Activated T-cell treated with anti-CD3 and anti-CD28 coated beads for 4 hours (primary cell): Measurements from ENCODE around the gene LDAH.

ENCODE experiments used
- DNase-seq: peaks from one replicate; pipeline ENCODE4 v3.0.0-alpha.2; 2020

Gene LDAH

DNA sequence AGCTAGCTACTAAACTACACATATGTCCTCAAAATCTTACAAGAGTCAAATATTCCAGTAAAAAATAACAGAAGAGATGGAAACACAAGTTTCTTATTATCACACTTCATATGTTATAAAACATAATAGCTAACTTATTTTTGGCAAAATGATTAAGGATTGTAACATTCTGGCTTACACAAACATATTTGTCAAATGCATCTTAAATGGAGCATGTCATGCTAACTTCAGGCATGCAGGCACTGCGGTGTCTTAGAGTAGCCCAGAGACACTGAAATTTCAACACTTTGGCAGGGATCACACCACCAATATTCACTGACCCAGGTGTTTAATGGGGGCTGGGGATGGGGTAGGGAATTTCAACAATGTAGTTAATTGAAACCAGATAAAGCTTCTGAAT is 51.6 kb downstream of the LDAH start:
- no peak for DNase-seq

DNA sequence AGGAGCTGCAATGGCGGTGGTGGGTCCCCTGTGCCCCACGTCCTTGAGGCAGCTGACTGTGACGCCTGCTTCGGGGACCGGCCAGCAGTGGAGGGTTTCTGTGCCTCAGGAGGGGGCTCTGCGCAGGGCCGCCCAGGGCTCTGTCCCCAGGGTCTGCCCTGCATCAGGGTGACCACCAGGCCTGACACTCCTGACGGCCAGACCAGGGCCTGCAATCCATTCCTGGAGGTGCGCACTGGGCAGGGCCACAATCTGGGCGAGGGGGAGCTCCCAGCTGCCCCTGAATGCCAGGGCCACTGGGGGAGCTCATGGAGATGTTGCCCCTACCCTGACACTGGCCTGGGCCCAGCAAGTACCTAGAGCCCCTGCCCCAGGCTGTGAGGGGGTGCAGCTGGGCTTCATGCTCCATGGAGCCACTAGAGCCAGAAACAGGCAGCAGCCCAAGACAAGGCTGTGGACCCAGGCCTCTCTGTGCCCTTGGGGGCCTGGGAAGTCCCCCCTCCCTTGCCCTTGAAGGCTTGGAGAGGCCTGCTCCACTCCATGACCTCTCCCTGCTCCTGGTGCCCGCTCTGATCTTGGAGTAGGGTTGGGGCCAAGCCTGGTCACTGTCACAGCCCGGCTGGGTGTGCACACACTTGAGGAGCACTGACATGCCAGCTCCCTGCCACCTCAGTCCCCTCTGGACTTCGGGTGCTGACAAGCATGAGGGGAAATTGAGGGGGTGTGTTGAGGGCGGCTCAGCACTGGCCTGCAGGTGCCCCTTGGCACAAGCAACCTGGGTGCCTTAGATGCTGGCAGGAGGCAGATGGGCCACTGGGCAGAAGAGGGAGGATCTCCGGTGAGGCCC is 55.9 kb downstream of the LDAH start:
- DNase-seq: no peak

DNA sequence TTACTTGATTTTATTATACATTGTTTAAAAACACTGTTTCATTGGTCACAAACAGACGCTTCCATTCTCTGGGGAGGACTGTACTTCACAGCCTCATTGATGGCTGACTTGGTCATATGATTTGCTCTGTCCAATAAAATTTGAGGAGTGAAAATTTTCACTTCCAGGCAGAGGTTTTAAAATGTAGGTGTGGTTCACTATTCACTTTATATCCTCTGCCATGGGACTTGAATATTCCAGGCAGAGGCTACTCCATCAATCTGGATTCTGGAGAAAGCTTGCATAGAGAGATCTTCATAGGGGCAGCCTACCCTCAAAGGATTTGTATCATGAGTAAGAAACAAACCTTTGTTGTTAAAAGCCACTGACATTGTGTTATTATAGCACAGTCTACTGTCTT is 56.7 kb downstream of the LDAH start:
- no peak for DNase-seq

DNA sequence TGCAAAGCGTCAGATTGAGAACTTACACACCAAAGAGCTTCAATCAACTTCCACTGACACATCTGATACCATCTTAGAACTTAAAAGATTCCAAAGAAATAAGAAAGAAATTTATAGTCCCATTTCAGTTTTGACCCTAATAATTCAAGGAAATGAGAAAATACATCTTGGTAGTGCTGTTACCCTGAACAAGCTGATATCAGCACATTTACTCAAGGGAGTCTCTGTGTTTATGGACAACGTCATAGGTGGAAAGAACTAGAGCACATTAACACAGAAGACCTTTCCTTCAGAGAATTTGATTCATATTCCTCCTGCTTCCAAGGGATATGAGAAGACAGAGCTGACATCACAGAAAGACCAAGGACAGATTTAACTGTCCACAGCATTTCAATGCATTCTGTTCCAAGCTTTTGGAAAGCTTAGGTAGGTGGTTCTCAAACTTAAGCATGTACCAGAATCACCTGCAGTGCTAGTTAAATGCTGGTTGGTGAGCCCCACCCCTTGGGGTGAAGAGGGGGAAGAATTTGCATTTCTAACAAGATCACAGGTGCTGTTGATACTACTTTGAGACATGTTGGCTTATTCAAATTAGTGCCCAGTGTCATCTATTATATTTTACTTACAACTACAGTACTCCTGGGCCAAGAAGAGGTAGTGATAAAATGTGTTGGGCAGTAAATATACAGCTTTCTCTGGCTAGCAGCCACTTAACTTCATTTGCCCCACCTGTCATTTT is 59.8 kb downstream of the LDAH start:
- DNase-seq: no peak

DNA sequence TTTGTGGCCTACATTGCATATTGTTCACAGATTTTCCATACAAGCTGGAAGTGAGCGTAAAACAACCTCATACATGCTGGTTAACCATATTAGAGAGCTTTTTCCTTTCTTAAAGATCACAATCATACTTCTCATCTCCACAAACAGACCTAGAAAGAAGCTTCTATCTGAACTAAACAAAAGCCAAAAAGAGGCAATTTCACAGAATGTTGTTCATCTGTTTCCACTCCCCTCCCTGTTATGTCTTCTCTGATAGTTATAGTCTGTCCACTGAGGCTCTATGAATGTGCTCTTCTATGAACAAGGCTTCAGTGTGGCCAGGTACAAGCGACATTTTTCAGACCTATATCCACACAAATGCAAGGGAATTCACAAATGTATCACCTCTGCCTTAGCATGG is 63.4 kb downstream of the LDAH start:
- DNase-seq: no peak

DNA sequence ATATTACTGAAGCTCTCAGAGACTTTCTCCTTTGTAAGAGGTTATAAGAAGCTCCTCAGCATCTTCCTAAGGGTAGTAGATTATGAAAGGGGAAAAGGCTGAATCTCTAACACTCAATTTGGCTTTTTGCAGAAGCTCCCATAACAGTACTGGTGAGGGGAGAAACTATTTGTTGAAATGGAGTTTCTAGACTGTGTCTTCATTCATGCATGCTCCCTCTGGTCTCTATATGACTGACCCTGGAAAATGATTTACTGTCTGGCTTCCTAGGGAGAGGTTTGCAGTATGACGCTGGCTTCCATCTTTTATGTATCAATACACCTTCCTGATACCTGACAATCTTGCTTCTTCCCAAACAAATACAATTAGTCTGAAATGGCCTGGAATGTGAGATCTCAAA is 63.9 kb downstream of the LDAH start:
- no peak for DNase-seq

DNA sequence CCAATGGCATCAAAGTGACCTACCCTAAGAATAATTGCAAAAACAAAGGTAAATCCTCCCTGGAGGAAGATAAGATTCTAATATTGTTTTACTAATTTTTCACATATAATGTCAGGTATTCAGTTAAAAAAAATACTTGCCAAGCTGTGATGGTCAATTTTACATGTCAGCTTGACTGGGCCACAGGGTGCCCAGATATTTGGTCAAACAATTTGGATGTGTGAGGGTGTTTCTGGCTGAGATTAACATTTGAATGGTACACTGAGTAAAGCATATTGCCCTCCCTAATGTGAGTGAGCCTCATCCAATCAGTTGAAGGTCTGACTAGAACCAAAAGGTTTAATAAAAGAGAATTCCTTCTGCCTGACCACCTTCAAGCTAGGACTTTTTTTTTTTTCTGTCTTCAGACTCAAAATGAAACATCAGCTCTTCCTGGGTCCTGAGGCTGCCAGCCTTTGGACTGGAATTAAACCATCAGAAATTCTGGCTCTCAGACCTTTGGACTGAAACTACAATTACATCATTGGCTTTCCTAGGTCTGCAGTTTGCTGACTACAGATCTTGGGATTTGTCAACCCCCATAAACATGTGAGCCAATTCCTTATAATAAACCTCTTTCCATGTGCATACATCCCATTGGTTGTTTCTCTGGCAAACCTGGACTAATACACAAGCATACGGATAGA is 65.4 kb downstream of the LDAH start:
- no peak for DNase-seq

DNA sequence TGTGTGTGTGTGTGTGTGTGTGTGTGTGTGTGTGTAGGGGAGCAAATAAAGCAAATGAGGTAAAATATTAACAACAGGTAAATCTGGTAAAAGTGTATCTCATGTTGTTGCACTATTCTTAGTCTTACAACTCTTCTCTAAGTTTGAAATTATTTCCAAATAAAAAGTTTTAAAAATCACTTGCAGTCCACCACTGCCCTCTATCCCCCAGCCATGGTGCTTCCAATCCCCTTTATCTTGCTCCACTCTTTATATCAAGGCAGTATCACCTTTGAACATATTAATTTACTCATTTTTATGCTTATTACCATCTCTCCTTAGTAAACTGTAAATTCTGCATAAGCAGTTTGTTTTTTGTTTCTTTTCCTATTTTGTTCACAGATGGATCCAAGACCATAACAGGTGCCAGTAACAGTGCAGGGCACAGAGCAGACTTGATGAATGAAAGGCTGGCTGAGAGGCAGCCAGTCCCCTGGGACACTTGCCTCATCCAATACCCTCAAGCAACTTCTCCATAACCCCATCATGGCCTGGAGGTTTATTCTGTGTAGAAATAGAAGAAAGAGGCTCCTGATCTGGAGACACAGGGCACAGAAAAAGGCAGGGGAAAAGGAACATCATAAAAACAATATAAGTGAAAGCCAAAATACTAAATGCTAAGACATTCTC is 67.6 kb downstream of the LDAH start:
- no peak for DNase-seq

DNA sequence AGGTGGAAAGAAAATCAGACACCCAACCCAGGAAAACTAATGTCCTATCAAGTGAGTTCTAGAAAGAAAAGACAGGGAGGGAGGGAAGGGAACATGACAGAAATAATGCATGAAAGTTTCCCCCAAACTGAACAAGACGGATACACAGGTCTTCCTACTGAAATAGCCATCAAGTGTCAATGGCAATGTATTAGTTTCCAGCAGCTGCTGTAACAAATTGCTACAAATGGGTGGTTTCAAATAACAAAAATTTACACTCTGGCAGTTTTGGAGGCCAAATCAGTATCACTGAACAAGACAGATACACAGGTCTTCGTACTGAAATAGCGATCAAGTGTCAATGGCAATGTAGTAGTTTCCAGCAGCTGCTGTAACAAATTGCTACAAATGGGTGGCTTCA is 70.6 kb downstream of the LDAH start:
- DNase-seq: no peak

DNA sequence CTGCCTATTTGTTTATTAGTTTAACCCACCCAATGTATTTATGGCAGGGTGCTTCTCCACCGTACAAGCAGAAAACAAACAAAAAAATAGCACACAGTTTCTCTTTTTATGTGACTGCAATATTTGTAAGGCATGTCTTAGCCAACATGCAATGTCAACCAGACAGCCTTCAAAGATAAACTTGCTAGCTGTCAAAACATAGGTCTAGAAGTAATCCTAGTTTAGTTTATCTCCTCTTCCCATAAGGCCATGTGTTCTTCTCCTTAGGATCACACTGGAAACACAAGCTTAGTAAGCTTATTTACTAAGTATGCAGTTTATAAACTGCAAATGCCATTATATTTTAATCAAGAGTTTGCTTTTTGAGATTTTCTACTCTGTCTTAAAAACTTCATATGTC is 75.6 kb downstream of the LDAH start:
- no peak for DNase-seq

DNA sequence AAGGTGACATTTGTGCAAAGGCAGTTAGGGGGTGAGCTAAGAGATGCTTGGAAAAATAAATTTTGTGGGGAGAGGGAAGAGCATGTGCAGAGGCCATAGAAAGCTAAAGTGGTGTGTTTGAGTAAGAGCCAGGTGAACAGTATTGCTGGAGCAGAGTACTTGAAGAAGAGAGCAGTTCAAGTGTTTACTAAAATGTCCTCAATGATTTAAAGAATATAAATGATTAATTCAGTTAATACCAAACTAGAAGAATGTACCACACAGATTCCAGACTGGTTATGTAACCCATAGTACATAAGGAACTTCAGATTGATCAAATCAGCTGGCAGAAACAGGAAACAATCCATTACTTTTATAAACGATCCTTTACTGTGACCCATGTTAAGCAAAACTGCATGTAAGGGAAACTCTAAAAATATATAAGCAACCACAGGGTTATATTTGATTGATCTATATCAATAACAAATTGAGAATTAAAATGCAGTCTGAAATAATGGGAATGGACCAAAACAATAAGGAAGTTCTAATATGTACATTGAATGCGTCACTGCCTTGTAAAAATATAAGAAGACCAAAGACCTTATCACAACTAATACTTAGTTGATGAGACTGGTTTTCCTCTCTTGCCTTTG is 76.9 kb downstream of the LDAH start:
- DNase-seq: no peak

DNA sequence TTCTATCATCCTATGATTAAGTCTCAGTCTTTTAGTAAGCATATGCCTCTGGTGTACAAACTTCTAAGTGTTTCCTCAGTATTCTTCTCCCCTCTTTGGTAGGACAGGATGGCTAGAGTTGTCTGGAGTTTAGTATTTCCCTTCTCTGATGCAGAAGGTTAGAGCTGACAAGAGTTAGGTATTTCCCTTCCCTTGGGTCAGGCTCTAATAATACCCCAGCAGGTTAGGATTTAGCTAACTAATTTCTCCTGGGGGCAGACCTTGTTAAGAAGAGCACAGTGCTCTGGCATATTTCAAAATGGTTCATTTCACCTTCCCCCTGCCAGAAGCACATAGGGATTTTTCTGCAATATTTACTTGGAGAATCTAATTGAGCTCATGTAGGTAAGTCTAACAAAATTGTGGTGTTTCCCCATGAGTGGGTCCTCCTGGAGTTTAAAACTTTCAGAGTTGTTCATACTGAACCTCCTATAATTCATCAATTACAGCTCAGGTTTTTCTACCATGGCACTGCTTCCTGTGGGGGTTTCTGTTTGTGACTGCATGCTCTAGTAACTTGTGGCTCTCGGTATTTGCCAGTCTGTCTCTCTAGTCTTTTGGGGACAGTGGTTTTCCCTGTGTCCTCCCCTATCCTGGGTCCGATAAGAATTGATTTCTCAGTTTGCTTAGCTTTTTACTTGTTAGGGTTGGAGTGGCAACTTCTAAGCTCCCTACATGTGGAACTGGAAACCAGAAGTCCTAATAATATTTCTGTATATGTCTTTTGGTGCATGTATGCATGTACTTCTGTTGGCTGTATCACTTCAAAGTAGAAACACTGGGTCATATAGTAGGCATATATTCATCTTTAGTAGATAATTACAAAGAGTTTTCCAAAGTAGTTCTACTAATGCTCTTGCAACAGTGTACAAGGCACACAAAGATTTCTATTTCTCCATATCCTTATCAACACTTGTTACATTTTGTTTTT is 78.2 kb downstream of the LDAH start:
- DNase-seq: no peak

DNA sequence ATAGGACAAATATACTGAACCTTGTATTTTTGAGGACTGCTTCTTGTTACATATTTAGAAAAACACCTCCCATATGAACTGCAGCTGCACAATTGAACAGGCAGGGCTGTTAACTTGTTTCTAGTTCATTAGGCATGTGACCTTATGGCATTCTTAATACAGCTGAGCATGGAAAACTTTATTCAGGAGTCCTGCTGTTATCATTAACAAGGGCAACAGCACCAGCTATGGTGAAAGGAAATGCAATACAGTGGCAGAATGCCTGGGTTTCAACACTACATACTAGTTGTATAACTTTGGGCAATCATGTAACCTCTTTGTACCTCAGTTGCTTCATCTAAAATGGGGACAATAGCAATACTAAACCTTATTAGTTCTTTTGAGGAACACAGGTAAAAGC is 84.1 kb downstream of the LDAH start:
- DNase-seq: no peak

DNA sequence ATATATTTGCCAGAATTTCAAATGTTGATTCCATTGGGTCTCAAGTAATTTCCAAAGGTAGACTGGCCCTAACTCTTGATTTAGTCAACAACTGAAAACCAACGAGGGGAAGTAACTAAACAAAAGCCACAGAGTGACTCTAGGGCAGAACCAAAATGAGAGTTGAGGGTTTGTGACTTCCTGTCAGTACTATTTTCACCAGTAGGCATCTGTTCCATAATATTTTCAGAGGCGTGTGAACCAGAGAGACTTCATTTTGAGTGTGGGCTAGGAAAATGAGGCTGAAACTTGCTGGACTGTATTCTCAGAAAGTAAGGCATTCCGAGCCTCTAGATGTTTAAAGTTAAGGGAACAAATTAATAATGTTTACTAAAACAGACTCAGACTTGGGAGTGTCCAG is 85.4 kb downstream of the LDAH start:
- no peak for DNase-seq

DNA sequence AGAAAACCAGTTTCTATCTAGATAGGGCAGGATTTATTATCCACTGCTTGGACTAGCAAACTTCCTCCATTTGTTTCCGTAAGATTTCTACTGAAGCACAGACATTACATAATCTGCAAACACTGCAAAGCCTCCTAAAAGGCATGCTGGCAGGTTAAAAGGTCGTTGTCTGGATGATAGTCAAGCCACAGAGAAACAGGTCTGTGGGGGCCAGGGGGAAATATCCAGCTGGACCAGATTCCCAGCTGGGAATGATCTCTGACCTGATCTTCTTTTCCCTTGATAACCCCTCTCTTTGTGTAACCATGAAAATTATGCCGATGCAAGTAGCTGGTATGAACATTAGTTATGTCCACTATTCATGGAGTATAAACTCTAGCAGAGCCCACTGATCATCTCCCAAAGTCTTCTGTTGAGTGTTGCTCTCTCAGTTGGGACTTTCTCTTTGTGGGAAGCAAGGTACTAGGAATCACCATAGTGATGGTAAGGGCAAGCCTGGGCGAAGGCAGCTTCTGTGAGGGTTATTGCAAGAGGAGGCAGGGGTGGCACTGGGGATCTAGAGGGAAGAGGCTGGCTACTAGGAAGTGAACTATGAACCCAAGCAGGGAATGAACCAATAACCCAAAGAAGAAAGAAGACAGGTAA is 94.7 kb downstream of the LDAH start:
- DNase-seq: no peak

DNA sequence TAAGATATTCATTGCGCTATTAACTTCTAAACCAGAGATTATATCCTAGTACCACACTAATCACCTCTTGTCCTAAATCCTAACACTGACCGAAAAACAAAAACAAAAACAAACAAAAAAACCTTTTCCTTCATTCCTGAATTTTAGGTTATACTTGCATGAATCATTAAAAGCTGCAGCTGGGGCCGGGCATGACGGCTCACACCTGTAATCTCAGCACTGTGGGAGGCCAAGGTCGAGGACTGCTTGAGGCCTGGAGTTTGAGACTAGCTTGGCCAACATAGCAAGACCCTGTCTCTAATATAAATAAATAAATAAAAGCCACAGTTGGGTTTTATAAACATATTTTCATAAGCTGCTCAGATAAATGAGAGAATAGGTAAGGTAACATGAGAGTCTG is 96.0 kb downstream of the LDAH start:
- DNase-seq: no peak

DNA sequence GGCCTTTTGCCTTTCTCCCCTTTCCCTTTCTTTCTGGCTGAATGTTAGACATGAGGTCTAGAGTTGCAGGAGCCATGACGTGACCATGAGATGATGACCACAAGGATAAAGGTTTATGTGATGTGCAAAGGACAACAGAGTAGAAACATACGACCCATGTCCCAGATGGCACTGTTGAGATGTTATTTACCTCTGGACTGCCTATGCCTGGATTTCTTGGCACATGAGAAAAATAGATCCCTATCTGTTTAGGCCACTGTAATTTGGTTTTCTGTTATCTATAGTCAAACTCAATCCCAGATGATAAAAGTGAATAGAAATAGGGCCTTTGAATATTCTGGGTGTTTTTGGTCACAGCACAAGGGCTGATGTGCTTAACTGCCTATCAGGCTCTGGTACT is 97.1 kb downstream of the LDAH start:
- no peak for DNase-seq

DNA sequence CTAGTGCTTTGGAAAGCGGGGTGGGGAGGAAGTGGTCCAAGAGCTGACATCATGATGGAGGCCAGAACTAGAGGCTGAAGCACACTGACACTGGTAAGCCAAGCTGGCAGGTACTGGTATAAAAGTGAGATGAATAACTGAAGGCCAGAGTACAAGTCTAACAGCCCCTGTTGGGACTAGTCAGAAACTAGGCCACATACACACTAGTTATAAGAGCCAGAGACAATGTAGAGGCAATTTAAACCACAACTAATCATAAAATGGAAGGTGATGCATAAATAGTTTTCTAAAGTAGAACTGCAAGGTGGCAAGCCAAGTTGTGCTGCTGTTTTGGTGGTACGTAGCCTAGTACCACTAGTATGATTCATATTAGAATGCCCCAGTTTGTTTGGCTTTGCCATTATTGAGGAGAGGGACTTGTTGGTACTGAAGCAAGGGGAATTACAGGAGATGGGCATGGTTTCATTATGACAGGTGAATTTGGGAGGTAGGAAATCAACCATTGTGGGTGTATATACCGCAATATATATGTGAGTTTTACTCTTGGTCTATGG is 98.3 kb downstream of the LDAH start:
- no peak for DNase-seq

DNA sequence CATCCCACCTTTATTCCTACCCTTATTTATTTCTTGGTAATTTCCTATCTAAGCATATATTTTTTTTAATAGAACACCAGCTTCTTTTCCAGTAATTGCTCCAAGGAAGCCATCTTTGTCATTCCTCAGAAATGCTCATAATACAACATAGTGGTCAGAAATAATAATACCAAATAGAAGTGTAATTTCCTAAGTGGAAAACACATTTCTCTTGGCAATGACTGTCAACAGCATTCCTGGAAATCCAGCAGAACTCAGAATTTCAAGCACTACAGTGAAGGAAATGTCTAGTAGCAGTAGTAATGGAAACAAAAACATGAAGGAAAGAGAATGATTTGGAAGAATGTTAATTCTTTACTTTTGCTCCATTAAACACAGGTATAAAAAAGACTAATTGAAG is 99.4 kb downstream of the LDAH start:
- DNase-seq: no peak

DNA sequence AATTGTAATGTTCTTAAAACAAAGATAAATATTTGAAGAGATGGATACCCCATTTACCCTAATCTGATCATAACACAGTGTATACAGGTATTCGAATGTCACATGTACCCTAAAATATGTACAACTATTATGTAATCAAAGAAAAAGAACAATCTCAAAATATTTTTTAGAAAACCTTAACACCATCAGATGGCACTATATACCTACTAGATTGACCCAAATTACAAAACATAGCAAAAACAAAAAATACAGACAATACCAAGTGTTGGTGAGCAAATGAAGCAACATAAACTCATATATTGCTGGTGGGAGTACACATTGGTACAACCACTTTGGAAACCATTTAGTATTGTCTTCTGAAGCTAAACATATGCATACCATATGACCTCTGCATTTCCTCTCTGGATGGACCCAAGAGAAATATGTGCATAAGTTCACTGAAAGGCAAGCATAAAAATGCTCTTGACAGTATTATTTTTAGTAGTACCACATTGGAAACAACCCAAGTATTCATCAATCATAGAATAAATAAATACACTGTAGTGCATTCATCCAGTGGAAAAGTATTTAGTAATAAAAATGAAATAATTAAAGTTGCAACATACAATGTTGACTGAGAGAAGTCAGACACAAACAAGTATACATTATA is 100.2 kb downstream of the LDAH start:
- DNase-seq: no peak
